CD4-positive, alpha-beta T cell treated with Interleukin-4 for 1 hour (primary cell): ENCODE results near the gene PUS1.

Experiments
- DNase-seq, 2 donors: peaks; one replicate each; pipeline ENCODE4 v3.0.0-alpha.2; 2020 to 2022

PUS1 gene

DNA sequence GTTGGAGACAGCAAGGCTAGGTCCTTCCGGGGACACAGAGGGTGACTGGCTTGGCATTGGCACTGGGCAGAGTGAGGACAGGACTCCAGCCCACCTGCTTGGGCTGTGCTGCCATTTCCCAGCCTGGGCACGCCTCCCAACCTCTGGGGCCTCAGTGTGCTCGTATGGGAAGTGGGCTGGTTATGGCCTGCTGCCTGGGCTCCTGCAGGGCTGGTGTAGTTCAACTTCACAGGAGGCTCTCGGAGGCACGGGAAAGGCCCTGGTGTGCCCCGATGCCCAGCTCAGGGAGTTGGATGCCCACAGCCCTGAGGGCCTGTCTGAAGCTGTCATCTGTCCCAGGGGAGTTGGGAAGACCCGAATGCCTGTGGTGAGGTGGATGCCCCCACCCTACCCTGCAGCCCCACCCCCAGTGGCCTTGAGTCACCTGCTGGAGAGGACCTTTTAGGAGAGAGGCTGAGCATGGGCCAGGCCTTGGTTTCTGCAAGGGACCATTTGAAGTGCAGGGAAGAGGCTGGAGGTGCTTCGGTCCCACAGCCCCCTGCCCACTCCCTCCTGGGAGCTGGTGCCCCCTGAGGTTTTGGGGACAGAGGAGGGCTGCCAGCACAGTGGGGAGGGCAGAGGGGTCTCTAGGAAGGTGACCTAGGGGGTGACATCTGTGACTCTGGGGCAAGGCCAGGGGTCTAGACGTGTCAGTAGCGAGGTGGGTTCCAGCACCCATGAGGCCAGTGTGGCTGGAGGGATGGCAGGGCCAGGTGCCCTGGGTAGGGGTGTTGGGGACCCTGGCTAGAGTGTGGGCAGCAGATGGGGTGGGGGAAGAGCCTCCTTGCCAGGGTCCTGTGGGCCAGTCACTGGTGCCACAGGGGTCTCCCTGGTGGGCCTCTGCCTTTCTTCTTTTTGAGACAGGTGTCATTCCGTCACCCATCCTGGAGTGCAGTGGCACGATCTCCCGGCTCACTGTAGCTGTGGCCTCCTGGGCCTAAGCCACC lies 25.5 kb upstream of the PUS1 start:
- DNase-seq = no peak

DNA sequence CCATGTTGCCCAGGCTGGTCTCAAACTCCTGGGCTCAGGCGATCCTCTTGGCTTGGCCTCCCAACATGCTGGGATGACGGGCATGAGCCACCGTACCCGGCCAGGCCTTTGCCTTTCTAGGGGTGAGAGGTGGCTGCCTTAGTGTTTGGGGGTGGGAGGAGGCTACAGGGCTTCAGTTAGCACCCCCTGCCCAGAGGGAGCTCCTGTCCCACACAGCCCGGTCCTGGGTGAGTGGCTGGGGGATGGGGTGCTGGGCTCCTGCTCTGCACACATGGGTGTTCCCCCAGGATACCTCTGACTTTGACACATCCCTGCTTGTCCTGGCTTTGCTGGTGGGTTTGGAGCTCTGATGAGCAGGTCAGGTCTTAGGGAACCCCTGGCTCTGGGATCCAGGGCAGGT lies 24.7 kb upstream of the PUS1 start:
- no peak for DNase-seq

- no peak for DNase-seq
Observed at GRCh38 chr12:131905081-131905629, 23.9 kb upstream of the PUS1 start.

GRCh38 chr12:131905630-131906091 lies 23.4 kb upstream of the PUS1 start:
- no peak for DNase-seq

DNA sequence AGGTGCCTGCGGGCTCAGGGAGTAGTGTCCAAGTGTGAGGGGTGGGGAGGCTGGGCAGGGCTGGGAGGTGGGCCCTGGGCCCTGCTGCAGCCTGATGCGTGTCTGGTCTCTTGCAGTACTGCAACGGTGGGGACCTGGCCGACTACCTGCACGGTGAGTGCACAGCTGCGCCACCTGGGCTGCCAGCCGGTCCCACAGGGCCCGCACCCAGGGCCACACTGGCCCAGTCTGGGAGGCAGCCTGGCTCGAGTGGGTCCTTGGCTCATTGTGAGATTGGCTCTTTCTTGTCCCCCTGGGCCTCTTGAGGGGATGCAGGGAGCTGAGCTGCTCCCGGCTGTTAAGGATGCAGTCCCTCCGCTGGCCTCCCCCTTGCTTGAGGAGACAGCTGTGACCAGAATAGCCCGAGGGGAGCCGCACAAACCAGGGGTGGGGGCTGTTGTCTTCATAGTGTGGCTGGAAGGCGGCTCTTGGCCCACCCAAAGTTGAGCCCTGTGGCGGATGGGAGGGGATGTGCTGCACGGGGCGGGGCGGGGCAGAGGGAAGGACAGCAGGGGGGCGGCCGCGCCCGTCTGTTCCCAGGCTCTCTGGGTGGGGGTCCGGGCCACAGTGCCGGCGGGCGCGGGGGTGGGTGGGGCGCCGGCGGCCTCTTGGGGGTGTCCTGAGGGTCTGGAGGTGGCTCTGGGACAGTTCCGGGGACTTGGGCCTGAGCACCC lies 21.5 kb upstream of the PUS1 start:
- no peak for DNase-seq

GRCh38 chr12:131908092-131909080 lies 20.7 kb upstream of the PUS1 start:
- no peak for DNase-seq

DNA sequence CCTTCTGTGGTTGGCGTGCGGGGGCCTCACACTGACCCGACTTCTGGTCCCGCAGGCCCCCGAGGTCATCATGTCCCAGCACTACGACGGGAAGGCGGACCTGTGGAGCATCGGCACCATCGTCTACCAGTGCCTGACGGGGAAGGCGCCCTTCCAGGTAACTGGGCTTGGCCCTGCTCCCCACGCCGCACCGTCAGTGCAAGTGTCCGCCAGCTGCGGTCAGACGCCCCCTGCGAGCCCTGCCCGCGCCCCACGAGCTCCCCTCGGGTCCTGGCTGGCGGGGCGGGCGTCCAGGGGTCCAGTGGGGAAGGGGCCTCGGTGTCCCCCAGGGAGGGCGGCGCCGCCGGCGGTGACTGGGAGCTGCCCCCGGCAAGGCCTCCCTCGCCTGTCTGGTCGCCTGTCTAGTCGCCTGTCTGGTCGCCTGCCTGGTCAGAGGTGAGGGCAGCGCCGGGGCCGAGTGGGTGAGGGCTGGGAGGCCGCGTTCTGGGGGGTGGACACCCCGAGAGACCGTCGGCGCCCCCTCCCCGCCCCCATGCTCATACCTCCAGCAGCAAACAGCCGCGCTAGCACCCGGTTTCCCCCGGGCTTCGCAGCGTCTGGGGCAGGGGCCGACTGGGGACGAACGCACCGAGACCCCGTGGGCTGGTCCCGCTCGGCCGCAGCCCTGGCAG lies 19.9 kb upstream of the PUS1 start:
- DNase-seq = no peak

- DNase-seq = no peak
Observed at GRCh38 chr12:131909752-131910219, 19.3 kb upstream of the PUS1 start.

GRCh38 chr12:131910302-131911027 lies 18.6 kb upstream of the PUS1 start:
- DNase-seq = no peak

DNA sequence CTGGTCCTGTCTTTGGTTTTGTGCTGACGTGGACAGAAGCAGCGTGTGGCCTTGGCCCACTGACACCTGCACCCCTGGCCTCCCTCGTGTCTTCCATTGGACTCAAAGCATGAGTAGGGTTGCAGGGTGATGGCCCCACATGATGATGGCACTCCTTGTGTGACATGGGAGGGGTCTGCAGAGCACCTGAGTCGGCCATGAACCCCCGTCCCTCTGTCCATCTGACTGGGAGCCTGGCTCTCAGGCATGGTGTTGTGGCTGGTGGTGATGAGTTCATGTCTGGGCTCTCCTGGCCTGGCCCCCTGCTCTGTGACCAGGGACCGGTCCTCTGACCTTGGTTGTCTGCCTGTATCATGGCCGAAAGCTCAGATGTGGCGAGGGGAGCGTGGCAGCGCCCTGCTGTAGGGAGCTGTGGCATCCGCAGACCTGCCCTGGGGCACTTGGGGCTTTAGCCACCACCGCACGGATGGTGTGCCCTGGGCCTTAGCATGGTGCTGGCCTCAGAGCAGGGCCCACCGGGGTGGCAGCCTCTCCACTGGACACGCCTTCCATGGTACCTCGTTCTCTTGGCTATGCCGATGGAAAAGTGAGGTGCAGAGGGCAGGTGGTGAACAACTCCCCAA lies 17.9 kb upstream of the PUS1 start:
- no peak for DNase-seq

GRCh38 chr12:131911851-131912477 lies 17.1 kb upstream of the PUS1 start:
- no peak for DNase-seq

DNA sequence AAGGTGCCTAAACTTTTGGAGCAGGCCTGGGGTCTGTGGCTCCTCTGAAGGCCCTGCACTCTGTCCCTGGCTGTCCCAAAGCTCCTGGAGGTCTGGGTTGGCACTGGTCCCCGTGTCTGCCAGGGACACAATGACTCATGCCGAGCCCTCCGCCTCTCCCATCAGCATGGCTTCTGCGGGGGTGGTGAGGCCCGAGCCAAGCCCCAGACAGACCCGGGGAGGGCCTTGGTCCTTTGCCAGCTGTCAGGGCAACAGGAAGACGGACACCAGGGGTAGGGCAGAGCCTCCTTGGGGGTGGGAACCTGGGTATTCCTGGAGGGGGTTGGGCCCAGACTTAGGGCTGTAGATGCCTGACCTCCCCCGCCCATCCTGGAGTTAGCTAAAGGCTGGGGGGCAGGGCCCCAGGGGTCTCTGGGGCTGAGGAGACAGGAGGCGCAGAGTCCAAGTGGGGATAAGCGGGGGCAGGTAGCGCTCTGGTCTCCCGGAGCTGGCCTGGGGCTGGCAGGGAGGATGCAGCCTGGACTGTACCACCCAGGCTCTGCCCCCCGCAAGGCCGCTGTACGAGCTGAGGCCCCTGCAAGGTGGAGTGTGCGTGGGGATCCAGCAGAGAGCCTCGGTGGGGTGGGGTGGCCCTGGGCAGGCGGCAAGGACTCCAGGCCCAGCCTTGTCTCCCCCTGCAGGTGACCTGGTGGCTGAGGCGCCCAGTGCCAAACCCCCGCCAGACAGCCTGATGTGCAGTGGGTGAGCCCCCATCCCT lies 16.4 kb upstream of the PUS1 start:
- no peak for DNase-seq

DNA sequence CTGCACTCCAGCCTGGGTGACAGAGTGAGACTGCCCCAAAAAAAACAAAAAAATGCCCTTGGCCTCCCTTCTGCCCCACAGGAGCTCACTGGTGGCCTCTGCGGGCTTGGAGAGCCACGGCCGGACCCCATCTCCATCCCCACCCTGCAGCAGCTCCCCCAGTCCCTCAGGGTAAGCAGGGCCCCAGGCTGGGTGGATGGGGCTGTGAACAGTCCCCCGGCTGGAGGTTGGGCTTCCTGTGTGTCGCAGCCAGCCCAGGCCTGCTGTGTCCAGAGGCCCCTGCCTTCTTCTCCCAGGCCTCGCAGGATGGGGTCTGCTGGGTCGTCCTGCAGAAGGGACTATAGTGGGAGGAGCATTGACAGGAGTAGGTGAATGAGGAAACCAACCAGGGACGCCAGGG lies 15.4 kb upstream of the PUS1 start:
- no peak for DNase-seq

DNA sequence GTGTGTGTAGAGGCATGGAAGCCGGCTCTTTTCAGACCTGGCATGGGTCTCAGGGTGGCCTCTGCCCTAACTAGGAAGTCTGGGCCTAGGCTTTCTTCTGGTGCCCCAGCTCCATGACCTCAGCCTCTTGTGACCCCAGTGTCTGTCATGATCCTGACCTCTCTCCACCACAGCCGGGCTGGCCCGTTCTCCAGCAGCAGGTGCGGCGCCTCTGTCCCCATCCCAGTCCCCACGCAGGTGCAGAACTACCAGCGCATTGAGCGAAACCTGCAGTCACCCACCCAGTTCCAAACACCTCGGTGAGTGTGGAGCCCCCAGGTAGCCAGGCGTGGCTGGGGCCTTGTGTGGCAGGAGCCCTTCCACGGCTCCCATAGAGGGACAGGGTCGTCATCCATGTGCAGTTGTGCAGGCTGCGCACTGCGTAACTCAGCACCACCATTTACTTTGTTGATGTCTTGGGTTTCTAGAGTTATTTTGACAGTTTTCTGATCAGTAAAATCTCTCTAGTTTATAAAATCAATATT lies 14.8 kb upstream of the PUS1 start:
- DNase-seq = no peak

GRCh38 chr12:131915000-131915689 lies 13.9 kb upstream of the PUS1 start:
- DNase-seq = no peak

DNA sequence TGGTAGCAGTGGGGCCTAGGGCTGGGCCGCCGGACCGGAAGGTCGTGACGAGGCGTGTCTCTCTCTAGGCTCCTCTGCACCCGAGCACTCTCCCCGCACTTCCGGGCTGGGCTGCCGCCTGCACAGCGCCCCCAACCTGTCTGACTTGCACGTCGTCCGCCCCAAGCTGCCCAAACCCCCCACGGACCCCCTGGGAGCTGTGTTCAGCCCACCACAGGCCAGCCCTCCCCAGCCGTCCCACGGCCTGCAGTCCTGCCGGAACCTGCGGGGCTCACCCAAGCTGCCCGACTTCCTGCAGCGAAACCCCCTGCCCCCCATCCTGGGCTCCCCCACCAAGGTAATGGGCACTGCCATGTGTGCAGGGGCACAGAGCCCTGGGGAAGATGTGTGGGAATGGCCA lies 13.3 kb upstream of the PUS1 start:
- no peak for DNase-seq

DNA sequence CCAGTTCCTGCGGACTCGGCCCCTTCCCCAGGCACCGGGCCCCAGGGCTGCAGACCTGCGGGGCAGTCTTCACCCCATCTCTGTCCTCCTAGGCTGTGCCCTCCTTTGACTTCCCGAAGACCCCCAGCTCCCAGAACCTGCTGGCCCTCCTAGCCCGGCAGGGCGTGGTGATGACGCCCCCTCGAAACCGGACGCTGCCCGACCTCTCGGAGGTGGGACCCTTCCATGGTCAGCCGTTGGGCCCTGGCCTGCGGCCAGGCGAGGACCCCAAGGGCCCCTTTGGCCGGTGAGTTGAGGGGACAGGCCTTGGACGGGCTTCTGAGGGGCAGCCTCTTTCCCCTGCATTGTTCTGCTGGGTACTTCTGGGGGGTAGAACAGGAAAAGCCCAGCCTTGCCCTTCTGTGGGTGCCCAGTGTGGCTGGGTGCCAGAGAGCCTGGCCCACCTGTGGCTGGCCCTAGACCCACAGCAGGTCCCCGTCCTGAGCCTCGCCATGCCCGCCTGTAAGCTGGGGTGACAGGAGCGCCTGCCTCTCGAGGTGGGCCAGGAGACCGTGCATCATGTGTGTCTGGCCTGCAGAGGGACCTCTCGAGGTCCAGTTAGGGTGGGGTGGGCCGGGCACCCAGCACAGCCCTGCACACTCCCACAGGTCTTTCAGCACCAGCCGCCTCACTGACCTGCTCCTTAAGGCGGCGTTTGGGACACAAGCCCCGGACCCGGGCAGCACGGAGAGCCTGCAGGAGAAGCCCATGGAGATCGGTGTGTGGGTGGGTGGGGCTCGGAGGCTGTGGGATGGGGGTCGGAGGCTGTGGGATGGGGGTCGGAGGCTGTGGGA lies 12.6 kb upstream of the PUS1 start:
- no peak for DNase-seq
